Measurements from ENCODE around the gene DAAM2. TPM values are rescaled to one million over a fixed set of nuclear protein-coding genes. Genes with fewer than 3 reads are reported as not detected.

The DAAM2 gene
- total and polyA plus RNA-seq, 8 donors = 9.3 to 78.8 (median 19.3) TPM

- no peak for DNase-seq
- Histone ChIP-seq H3K36me3 (peaks cover 22 to 97% (median 85%) of the 10 kb centered on the region in 4 donors), H3K27me3 (no peaks in the 10 kb centered on the region), H3K4me3 (no peak overlapping the region), H3K27ac (no peak overlapping the region), H3K9me3 (no peaks in the 10 kb centered on the region), H3K4me1 (no peaks in the 10 kb centered on the region)
- intact Hi-C loops (cut with DNase I; ENCODE audit: low total_unique reads) = no loop called here
- no peak for TF ChIP-seq CTCF (IDR thresholded peaks at IDR 0.05)
- TF ChIP-seq POLR2AphosphoS5 (IDR thresholded peaks at IDR 0.05) = no peak
- no peak for TF ChIP-seq EP300 (IDR thresholded peaks at IDR 0.05)
- no peak for TF ChIP-seq POLR2A (IDR thresholded peaks at IDR 0.05)
- WGBS, 5 donors = 88 to 95% (median 89%) methylated on average over 4 of the region's 4 CpGs
Measured at GRCh38 chr6:39912446-39912845, 120.3 kb downstream of the DAAM2 start.

- WGBS, 5 donors = 91 to 94% (median 93%) methylated on average over 12 of the region's 12 CpGs
- H3K4me1 ChIP-seq = peaks cover 0 to 7% (median 0%) of the 10 kb centered on the region in 4 donors
- H3K4me3 ChIP-seq = no peak overlapping the region
- DNase-seq = no peak
- TF ChIP-seq POLR2AphosphoS5 (IDR thresholded peaks at IDR 0.05) (no peak), CTCF (IDR thresholded peaks at IDR 0.05) (no peak), EP300 (IDR thresholded peaks at IDR 0.05) (no peak), POLR2A (IDR thresholded peaks at IDR 0.05) (no peak)
- H3K27ac ChIP-seq = no peak overlapping the region
- intact Hi-C loops (cut with DNase I; ENCODE audit: low total_unique reads) = no loop called here
- H3K36me3 ChIP-seq = peaks cover 22 to 95% (median 77%) of the 10 kb centered on the region in 4 donors
- no peaks in the 10 kb centered on the region for H3K9me3 ChIP-seq
- H3K27me3 ChIP-seq = no peaks in the 10 kb centered on the region
Measured at GRCh38 chr6:39913391-39913916, 121.3 kb downstream of the DAAM2 start.

GRCh38 chr6:39914239-39914638, 122.1 kb downstream of the DAAM2 start:
- no peaks in the 10 kb centered on the region for H3K9me3 ChIP-seq
- TF ChIP-seq CTCF (IDR thresholded peaks at IDR 0.05) (no peak), POLR2A (IDR thresholded peaks at IDR 0.05) (no peak), POLR2AphosphoS5 (IDR thresholded peaks at IDR 0.05) (no peak), EP300 (IDR thresholded peaks at IDR 0.05) (no peak)
- H3K27me3 ChIP-seq = no peaks in the 10 kb centered on the region
- DNase-seq = no peak
- 91 to 94% (median 92%) methylated on average over 3 of the region's 3 CpGs for WGBS, 5 donors
- intact Hi-C loops (cut with DNase I; ENCODE audit: low total_unique reads) = no loop called here
- H3K4me3 ChIP-seq = no peak overlapping the region
- no peak overlapping the region for H3K27ac ChIP-seq
- H3K4me1 ChIP-seq = peaks cover 0 to 7% (median 0%) of the 10 kb centered on the region in 4 donors
- peaks cover 22 to 90% (median 75%) of the 10 kb centered on the region in 4 donors for H3K36me3 ChIP-seq

GRCh38 chr6:39915866-39916265, 123.7 kb downstream of the DAAM2 start:
- Histone ChIP-seq H3K27ac (no peak overlapping the region), H3K36me3 (peaks cover 19 to 82% (median 64%) of the 10 kb centered on the region in 4 donors), H3K4me1 (peaks cover 0 to 7% (median 0%) of the 10 kb centered on the region in 4 donors), H3K4me3 (no peak overlapping the region), H3K27me3 (no peaks in the 10 kb centered on the region), H3K9me3 (no peaks in the 10 kb centered on the region)
- DNase-seq = no peak
- no peak for TF ChIP-seq POLR2A (IDR thresholded peaks at IDR 0.05)
- no peak for TF ChIP-seq EP300 (IDR thresholded peaks at IDR 0.05)
- no peak for TF ChIP-seq CTCF (IDR thresholded peaks at IDR 0.05)
- no peak for TF ChIP-seq POLR2AphosphoS5 (IDR thresholded peaks at IDR 0.05)
- intact Hi-C loops (cut with DNase I; ENCODE audit: low total_unique reads) = no loop called here
- WGBS, 5 donors = 94 to 99% (median 96%) methylated on average over 4 to 5 of the region's 5 CpGs

Measured in stomach (tissue), 9 donors.